H9 (cell line): ENCODE measurements around the gene ERC2. TPM values are rescaled to one million over a fixed set of nuclear protein-coding genes. Genes with fewer than 3 reads are reported as not detected.

Experiments used
- DNase-seq: peaks from one replicate; pipeline ENCODE4 v3.0.0-alpha.2; 2017
- H2AFZ ChIP-seq: one replicate; pipeline ENCODE4 v1.6.1; 2013; ENCODE audit warnings: mild to moderate bottlenecking, low read length, control low read depth, moderate library complexity
- H2AK5ac ChIP-seq: 2 replicates; pipeline ENCODE4 v1.6.1; 2013; ENCODE audit warnings: low read length, control low read depth, mixed read lengths; ENCODE audit not compliant: insufficient read length
- H2BK120ac ChIP-seq: one replicate; pipeline ENCODE4 v1.6.1; 2013; ENCODE audit warnings: low read depth, mild to moderate bottlenecking, low read length, control low read depth, inconsistent platforms; ENCODE audit not compliant: poor library complexity, severe bottlenecking
- H2BK12ac ChIP-seq: 2 replicates; pipeline ENCODE4 v1.6.1; 2013; ENCODE audit warnings: low read length, control low read depth, mixed read lengths, low read depth; ENCODE audit not compliant: insufficient read length
- H2BK15ac ChIP-seq: 2 replicates; pipeline ENCODE4 v1.6.1; 2013; ENCODE audit warnings: low read depth, low read length, control low read depth
- H2BK20ac ChIP-seq: one replicate; pipeline ENCODE4 v1.6.1; 2013; ENCODE audit warnings: low read depth, mild to moderate bottlenecking, low read length, control low read depth, inconsistent platforms; ENCODE audit not compliant: poor library complexity, severe bottlenecking
- H2BK5ac ChIP-seq: 2 replicates; pipeline ENCODE4 v1.6.1; 2013; ENCODE audit warnings: low read length, control low read depth, mixed read lengths; ENCODE audit not compliant: insufficient read length
- H3K14ac ChIP-seq: 2 replicates; pipeline ENCODE4 v1.6.1; 2013; ENCODE audit warnings: low read length, control low read depth; ENCODE audit not compliant: insufficient read depth
- H3K18ac ChIP-seq: 2 replicates; pipeline ENCODE4 v1.6.1; 2013; ENCODE audit warnings: low read depth, mild to moderate bottlenecking, mixed read lengths, low read length, control low read depth; ENCODE audit not compliant: insufficient read length
- H3K23ac ChIP-seq: 2 replicates; pipeline ENCODE4 v1.6.1; 2013; ENCODE audit warnings: low read length, control low read depth, mixed read lengths, low read depth; ENCODE audit not compliant: insufficient read length
- H3K23me2 ChIP-seq: 2 replicates; pipeline ENCODE4 v1.6.1; 2013; ENCODE audit warnings: low read depth, mild to moderate bottlenecking, mixed read lengths, low read length, control low read depth; ENCODE audit not compliant: insufficient read length, poor library complexity, severe bottlenecking
- H3K27ac ChIP-seq: 2 replicates; pipeline ENCODE4 v1.5.1; 2013; ENCODE audit warnings: low read length, control low read depth, mixed read lengths, low read depth; ENCODE audit not compliant: insufficient read length
- H3K27me3 ChIP-seq: 2 replicates; pipeline ENCODE4 v1.6.1; 2013; ENCODE audit warnings: low read length, control low read depth, inconsistent platforms; ENCODE audit not compliant: insufficient read depth
- H3K4ac ChIP-seq: 2 replicates; pipeline ENCODE4 v1.6.1; 2013; ENCODE audit warnings: low read depth, mild to moderate bottlenecking, control low read depth, inconsistent platforms, low read length, moderate library complexity
- H3K4me1 ChIP-seq: 2 replicates; pipeline ENCODE4 v1.6.1; 2013; ENCODE audit warnings: low read length, control low read depth, inconsistent platforms; ENCODE audit not compliant: insufficient read depth
- H3K4me2 ChIP-seq: 2 replicates; pipeline ENCODE4 v1.6.1; 2013; ENCODE audit warnings: low read length, control low read depth, mixed read lengths; ENCODE audit not compliant: insufficient read length, insufficient read depth
- H3K56ac ChIP-seq: 2 replicates; pipeline ENCODE4 v1.6.1; 2013; ENCODE audit warnings: low read depth, mild to moderate bottlenecking, mixed read lengths, low read length, control low read depth; ENCODE audit not compliant: insufficient read length
- H3K79me1 ChIP-seq: 2 replicates; pipeline ENCODE4 v1.6.1; 2013; ENCODE audit warnings: low read depth, mild to moderate bottlenecking, moderate library complexity, low read length, control low read depth, inconsistent platforms; ENCODE audit not compliant: insufficient read depth, poor library complexity, severe bottlenecking
- H3K79me2 ChIP-seq: 2 replicates; pipeline ENCODE4 v1.6.1; 2013; ENCODE audit warnings: low read length, control low read depth, inconsistent platforms; ENCODE audit not compliant: insufficient read depth
- H3K9ac ChIP-seq: 2 replicates; pipeline ENCODE4 v1.6.1; 2013; ENCODE audit warnings: low read length, control low read depth, mixed read lengths; ENCODE audit not compliant: insufficient read length; ENCODE audit errors: extremely low read depth
- H3K9me3 ChIP-seq: one replicate; pipeline ENCODE4 v1.6.1; 2013; ENCODE audit warnings: low read depth, low read length, inconsistent platforms; ENCODE audit not compliant: control insufficient read depth
- H3T11ph ChIP-seq: one replicate; pipeline ENCODE4 v1.6.1; 2013; ENCODE audit warnings: mild to moderate bottlenecking, low read length, control low read depth, inconsistent platforms
- H4K20me1 ChIP-seq: one replicate; pipeline ENCODE4 v1.6.1; 2013; ENCODE audit not compliant: control insufficient read depth, insufficient read length, insufficient read depth
- H4K5ac ChIP-seq: 2 replicates; pipeline ENCODE4 v1.6.1; 2013; ENCODE audit warnings: low read depth, mild to moderate bottlenecking, mixed read lengths, low read length, control low read depth; ENCODE audit not compliant: insufficient read length
- H4K8ac ChIP-seq: replicated peaks from 2 replicates; pipeline ENCODE4 v1.6.1; 2013; ENCODE audit warnings: low read length, control low read depth, mixed read lengths, low read depth; ENCODE audit not compliant: insufficient read length
- H4K91ac ChIP-seq: 2 replicates; pipeline ENCODE4 v1.6.1; 2013; ENCODE audit warnings: low read depth, mild to moderate bottlenecking, moderate library complexity, mixed read lengths, low read length, control low read depth; ENCODE audit not compliant: insufficient read length
- H3K27ac Mint-ChIP-seq, 3 experiments: 2 replicates in 2 of 3; 3 replicates in 1 of 3; pipeline ENCODE4 v1.8.0; 2020 to 2021; ENCODE audit warnings: mixed read lengths in 3 of 3, mild to moderate bottlenecking in 1 of 3, moderate library complexity in 1 of 3
- H3K27me3 Mint-ChIP-seq: 2 replicates; pipeline ENCODE4 v1.8.0; 2021; ENCODE audit warnings: low read depth, mild to moderate bottlenecking, moderate library complexity, mixed read lengths
- H3K36me3 Mint-ChIP-seq, 3 experiments: 2 replicates in 2 of 3; 3 replicates in 1 of 3; pipeline ENCODE4 v1.8.0; 2020 to 2021; ENCODE audit warnings: low read depth in 3 of 3, mixed read lengths in 3 of 3; ENCODE audit not compliant: insufficient read depth in 1 of 3
- H3K4me1 Mint-ChIP-seq, 2 experiments: 2 replicates each; pipeline ENCODE4 v1.8.0; 2020; ENCODE audit warnings: mixed read lengths in 2 of 2
- H3K4me3 Mint-ChIP-seq, 2 experiments: 2 replicates in 1 of 2; 3 replicates in 1 of 2; pipeline ENCODE4 v1.8.0; 2020 to 2021; ENCODE audit warnings: mild to moderate bottlenecking in 2 of 2, mixed read lengths in 2 of 2, moderate library complexity in 1 of 2
- H3K9me3 Mint-ChIP-seq, 2 experiments: 2 replicates in 1 of 2; 3 replicates in 1 of 2; pipeline ENCODE4 v1.8.0; 2020; ENCODE audit warnings: mild to moderate bottlenecking in 2 of 2, mixed read lengths in 2 of 2, moderate library complexity in 1 of 2
- CTCF ChIP-seq: fragments of 200-600 bp; sonication (generic); conservative IDR thresholded peaks from 3 replicates; pipeline ENCODE4 v1.8.0; 2021; ENCODE audit warnings: antibody characterized with exemption, mild to moderate bottlenecking
- WGBS: extraction: QIAGEN DNeasy Blood & Tissue Kit; methylation state at CpG from one replicate; pipeline ENCODE4 v1.1.7; 2013; ENCODE audit warnings: missing lambda C conversion rate, low lambda C conversion rate, mixed read lengths; ENCODE audit not compliant: insufficient read length; ENCODE audit errors: extremely low coverage; 5-methylcytosine and 5-hydroxymethylcytosine counted together
- total RNA-seq: library from RNA; stranded (reverse); gene quantifications from 2 replicates; pipeline ENCODE4 v1.2.1, GENCODE V29; 2021

Gene ERC2
- total RNA-seq, 1 experiment from 2014 or later, result 15.4 TPM

DNA sequence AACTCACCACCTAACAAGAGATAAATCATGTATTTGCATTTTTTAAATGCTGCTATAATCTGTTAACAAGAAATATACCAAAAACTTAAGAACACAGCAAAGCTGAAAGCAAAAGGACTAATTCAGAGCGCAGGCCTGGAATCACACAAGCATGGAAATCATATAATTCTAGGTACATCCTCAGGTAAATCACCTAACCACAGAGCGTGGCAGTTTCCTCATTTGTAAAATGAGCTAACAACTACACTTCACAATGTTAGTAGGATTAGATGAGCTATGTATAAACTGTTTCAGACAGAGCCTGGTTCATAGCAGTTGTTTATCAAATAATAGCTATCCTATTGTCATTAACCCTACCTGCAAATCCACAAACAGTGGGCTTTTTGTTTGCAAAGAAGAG is 146.4 kb downstream of the ERC2 start:
- Mint-ChIP-seq H3K4me3 (no peak overlapping the region), H3K36me3 (peaks cover 0 to 3% (median 0%) of the 10 kb centered on the region in 3 experiments; a peak in 1 of 7 replicates), H3K27me3 (no peaks in the 10 kb centered on the region), H3K4me1 (peaks cover 21 to 34% of the 10 kb centered on the region in 2 experiments), H3K27ac (no peak overlapping the region), H3K9me3 (no peaks in the 10 kb centered on the region)
- no peak overlapping the region for H4K5ac ChIP-seq
- H2BK20ac ChIP-seq, result no peak overlapping the region
- H3K56ac ChIP-seq, result no peak overlapping the region
- H3K79me1 ChIP-seq, result no peaks in the 10 kb centered on the region
- no peak overlapping the region for H2BK5ac ChIP-seq
- no peak overlapping the region for H2BK120ac ChIP-seq
- H3K14ac ChIP-seq, result no peak overlapping the region
- H4K8ac ChIP-seq, result no peak overlapping the region
- H4K20me1 ChIP-seq, result no peaks in the 10 kb centered on the region
- DNase-seq, result no peak
- H2AK5ac ChIP-seq, result no peak overlapping the region
- H3K4me2 ChIP-seq, result no peak overlapping the region
- H3K23me2 ChIP-seq, result no peaks in the 10 kb centered on the region
- no peak overlapping the region for H3K18ac ChIP-seq
- H3K27ac ChIP-seq, result no peak overlapping the region
- no peak overlapping the region for H2BK12ac ChIP-seq
- H4K91ac ChIP-seq, result no peak overlapping the region
- H3K23ac ChIP-seq, result no peak overlapping the region
- no peaks in the 10 kb centered on the region for H3K9me3 ChIP-seq
- no peak overlapping the region for H2BK15ac ChIP-seq
- H3K27me3 ChIP-seq, result no peaks in the 10 kb centered on the region
- peaks cover 7% of the 10 kb centered on the region; the same call in 1 of the 2 replicates for H3K4me1 ChIP-seq
- H3K4ac ChIP-seq, result no peak overlapping the region
- no peak overlapping the region for H3T11ph ChIP-seq
- no CpG with 5 or more reads among the region's 2 CpGs for WGBS
- H3K79me2 ChIP-seq, result no peaks in the 10 kb centered on the region
- no peak for TF ChIP-seq CTCF
- no peak overlapping the region for H3K9ac ChIP-seq
- H2AFZ ChIP-seq, result no peak overlapping the region
